Stimulated activated CD4-positive, alpha-beta T cell treated with anti-CD3 and anti-CD28 coated beads, TNF-alpha, amount 100 ng/mL, for 48 hours (primary cell): Measurements from ENCODE around the gene LAYN.
A peak's percentile ranks its signal among the peaks of the same experiment; 100 is the strongest.

Experiments used
- DNase-seq, 3 donors: peaks; one replicate each; pipeline ENCODE4 v3.0.0-alpha.2; 2020; ENCODE audit warnings: low read depth in 3 of 3

LAYN gene

DNA sequence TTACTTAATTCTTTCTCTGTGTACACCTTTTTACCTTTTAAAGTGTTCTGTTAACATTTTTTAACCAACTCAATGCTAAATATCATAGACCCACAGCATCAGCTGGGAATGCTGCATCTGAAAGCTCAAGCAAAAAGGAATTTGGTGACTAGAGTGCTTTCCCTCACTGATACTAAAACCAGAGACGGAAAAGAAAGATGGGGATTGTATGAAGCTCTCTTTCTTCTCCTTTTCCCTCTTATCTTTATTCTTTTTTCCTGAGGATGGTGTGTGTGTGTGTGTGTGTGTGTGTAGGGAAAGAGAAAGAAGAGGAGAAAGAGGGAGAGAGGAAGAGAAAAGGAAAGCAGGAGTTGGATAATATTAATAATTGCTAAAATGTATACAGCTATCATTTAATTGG is 57.6 kb downstream of the LAYN start:
- DNase-seq, result no peak

DNA sequence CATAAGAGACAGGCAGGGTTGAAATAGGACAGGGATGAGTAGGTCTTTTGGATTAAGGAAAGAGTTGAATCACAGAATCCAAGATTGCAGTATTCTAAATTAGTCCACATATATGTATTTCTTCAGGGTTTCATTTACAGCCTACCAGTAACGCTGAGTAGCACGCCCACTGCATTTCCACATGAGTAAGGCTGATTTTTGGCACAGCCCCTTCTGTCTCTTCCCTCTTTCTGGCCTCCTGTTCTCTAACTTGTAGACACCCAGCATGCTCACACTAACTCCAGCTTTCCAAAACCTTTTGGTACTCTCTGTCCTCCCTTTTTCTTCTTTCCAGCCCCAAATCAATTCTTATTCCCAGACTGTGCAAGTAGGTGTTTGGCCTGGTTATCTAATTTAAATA is 58.0 kb downstream of the LAYN start:
- DNase-seq, result no peak

- DNase-seq, result no peak
Observed at GRCh38 chr11:111601636-111601978, 61.1 kb downstream of the LAYN start.

DNA sequence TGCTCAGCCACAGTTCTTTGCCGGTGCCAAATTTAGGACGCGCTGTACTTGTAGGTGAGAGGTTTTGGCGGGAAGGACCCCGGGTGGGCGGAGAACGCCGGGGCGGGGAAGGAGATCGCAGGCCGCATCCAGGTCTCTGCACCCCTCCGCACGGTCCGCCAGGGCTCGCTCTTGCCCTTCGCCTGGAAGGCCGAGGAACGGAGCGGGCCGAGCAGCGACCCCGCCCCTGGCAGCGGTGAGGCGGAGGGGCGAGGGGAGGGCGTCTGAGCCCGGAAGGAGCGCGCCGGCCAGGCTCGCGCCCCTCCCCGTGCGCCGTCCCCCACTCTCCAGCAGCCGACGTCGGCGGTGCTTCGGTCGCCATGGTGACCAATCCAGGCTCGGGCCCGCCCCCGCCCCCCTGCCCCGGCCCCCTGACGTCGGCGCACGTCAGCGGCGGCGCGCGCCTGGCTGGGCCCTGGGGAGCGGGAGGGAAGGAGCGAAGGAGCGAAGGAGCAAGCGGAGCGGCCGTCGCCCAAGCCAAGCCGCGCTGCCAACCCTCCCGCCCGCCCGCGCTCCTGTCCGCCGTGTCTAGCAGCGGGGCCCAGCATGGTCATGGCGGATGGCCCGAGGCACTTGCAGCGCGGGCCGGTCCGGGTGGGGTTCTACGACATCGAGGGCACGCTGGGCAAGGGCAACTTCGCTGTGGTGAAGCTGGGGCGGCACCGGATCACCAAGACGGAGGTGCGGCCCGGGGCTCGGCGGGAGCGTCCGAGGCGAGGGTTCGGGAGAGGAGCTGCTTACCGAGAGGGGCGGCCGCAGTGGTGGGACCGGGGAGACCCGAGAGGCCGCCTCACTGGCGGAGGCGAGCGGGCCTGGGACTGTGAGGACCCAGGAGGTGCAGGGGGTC is 61.7 kb downstream of the LAYN start, which contains the start of gene SIK2:
SIK2 (plus strand) TSS at position 471 of the 886 bp plus-strand sequence; CDS start at position 586, 115 bp downstream.
- DNase-seq, result peak; percentile 84 to 90 (median 87)

- no peak for DNase-seq
Observed at GRCh38 chr11:111602865-111603610, 62.5 kb downstream of the LAYN start.

GRCh38 chr11:111603611-111604130 is 63.2 kb downstream of the LAYN start:
- no peak for DNase-seq

GRCh38 chr11:111604392-111605009 is 64.0 kb downstream of the LAYN start:
- no peak for DNase-seq

DNA sequence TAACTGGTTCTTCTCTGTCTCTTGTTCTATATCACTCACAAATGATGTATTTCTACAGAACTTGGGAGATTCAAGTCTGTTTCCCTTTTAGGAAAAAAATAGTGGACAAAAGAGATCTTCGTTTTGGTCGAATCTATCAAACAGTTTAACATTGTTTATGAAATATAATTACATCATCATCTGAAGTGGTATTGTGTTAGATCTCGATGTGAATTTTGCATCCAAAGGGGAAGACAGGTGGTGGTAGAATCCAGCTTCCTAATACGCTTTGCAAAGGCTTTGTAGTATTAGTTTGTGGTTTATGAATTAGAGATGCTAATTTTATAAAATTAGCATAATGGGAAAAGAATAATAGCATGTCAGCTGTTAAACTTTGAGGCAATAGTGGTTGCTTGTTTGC is 65.2 kb downstream of the LAYN start:
- no peak for DNase-seq

DNA sequence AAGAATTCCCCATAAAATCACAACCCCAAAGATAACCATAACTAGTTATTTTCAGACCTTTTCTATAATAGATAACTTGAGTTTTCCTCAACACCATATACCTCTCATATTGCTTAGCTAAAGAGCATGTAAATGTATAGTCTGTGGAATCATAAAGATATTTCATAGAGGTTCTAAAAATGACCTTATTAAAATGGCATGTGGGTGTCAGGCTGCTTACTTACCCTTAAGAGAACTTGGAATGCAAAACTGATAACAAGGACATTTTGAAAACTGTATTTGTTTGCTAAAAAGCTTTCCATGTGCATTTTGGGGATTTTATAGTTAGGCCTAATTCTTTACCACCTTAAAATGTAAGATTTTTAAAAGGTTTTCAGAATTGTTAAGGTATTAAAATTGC is 66.5 kb downstream of the LAYN start:
- no peak for DNase-seq

DNA sequence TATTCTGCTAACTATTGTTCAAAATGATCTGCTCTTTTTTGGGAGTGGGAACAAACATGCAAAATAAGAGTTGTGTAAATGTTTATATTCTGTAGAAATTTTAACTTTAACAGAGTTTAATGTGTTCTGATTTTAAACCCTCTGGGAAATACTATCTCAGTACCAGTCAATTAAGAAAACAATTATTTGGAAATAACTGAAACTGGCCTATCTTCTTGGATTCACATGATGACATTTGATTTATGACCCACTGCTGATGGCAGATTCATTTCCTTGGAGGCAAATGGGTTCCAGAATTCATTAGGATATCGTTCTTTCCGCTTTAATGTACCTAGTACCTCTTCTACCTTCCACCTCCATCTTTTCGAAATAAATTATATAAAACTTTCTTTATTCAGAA is 67.2 kb downstream of the LAYN start:
- DNase-seq, result no peak
